ENCODE measurements around the gene IFI27.

DNA sequence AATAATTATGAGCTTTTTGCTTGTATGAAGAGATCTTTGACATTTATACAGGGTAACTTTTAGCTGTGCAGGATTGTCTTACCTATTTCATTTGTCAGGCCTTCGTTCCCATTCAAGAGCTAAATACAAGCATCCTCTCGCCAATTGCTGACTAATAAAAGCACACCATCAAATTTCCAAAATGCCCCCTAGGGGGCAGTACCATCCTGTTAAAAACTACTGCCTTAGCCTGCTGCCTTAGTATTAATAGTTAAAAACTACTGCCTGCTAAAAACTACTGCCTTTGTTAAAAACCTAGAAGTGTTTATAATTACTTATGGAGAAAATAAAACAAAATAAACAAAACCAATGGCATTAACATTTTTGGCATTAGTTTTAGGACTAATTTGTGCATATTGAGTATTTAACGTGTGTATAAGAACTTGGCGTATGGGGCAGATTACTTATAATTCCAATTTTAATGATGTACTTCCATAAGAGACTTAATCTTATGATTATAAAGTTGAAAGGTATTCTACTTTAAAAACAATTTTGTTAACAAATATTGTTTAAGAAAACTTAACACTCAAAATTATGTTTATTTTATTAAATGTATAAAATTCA is 21.9 kb downstream of the IFI27 start:
- TF ChIP-seq, protein P1, sequence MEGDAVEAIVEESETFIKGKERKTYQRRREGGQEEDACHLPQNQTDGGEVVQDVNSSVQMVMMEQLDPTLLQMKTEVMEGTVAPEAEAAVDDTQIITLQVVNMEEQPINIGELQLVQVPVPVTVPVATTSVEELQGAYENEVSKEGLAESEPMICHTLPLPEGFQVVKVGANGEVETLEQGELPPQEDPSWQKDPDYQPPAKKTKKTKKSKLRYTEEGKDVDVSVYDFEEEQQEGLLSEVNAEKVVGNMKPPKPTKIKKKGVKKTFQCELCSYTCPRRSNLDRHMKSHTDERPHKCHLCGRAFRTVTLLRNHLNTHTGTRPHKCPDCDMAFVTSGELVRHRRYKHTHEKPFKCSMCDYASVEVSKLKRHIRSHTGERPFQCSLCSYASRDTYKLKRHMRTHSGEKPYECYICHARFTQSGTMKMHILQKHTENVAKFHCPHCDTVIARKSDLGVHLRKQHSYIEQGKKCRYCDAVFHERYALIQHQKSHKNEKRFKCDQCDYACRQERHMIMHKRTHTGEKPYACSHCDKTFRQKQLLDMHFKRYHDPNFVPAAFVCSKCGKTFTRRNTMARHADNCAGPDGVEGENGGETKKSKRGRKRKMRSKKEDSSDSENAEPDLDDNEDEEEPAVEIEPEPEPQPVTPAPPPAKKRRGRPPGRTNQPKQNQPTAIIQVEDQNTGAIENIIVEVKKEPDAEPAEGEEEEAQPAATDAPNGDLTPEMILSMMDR (IDR thresholded peaks at IDR 0.05 in 4 of 5, conservative IDR thresholded peaks at IDR 0.05 in 1 of 5) = peak; percentile 42 to 75 (median 58)
- no peak for TF ChIP-seq POLR2A (IDR thresholded peaks at IDR 0.05)
